DMS 273 (cell line): ENCODE results near the gene ATOX1.
"Not testable (repeated sequence)": the region's sequence is repeated elsewhere in the genome, so short reads cannot be mapped to it uniquely, and the experiment has no call there.

Experiments used
- DNase-seq: peaks from one replicate; lab custom pipeline; 2025; ENCODE audit not compliant: unreplicated experiment; lab: John Stamatoyannopoulos, UW

Gene ATOX1

GRCh38 chr5:151758430-151759241 lies at the start of gene ATOX1:
TSS of gene ATOX1 (minus strand) at chr5:151758631. CDS start at chr5:151758551, 80 bp downstream.
- peak; percentile 96 for DNase-seq

GRCh38 chr5:151805414-151806223 lies 47.2 kb upstream of the ATOX1 start:
- DNase-seq, result no peak

GRCh38 chr5:151800532-151800931 lies 42.1 kb upstream of the ATOX1 start:
- DNase-seq, result no peak

- DNase-seq, result no peak
Measured at GRCh38 chr5:151799407-151799806, 41.0 kb upstream of the ATOX1 start.

GRCh38 chr5:151798674-151799073 lies 40.2 kb upstream of the ATOX1 start:
- no peak for DNase-seq

GRCh38 chr5:151795426-151795825 lies 37.0 kb upstream of the ATOX1 start:
- no peak for DNase-seq

- DNase-seq, result no peak
Measured at GRCh38 chr5:151793358-151793757, 34.9 kb upstream of the ATOX1 start.

GRCh38 chr5:151787817-151788216 lies 29.4 kb upstream of the ATOX1 start:
- DNase-seq, result no peak

GRCh38 chr5:151786468-151786867 lies 28.0 kb upstream of the ATOX1 start:
- DNase-seq, result no peak

GRCh38 chr5:151784141-151784540 lies 25.7 kb upstream of the ATOX1 start:
- no peak for DNase-seq

GRCh38 chr5:151783664-151784063 lies 25.2 kb upstream of the ATOX1 start:
- not testable (repeated sequence) for DNase-seq

GRCh38 chr5:151781201-151781600 lies 22.8 kb upstream of the ATOX1 start:
- no peak for DNase-seq

- DNase-seq, result no peak
Measured at GRCh38 chr5:151780348-151780747, 21.9 kb upstream of the ATOX1 start.

GRCh38 chr5:151779531-151780125 lies 21.2 kb upstream of the ATOX1 start:
- no peak for DNase-seq

GRCh38 chr5:151775025-151775606 lies 16.7 kb upstream of the ATOX1 start:
- DNase-seq, result peak; percentile 42

- DNase-seq, result peak; percentile 19
Measured at GRCh38 chr5:151773951-151774350, 15.5 kb upstream of the ATOX1 start.

GRCh38 chr5:151772846-151773561 lies 14.6 kb upstream of the ATOX1 start:
- DNase-seq, result peak; percentile 65

- DNase-seq, result peak; percentile 93
Measured at GRCh38 chr5:151772029-151772845, 13.8 kb upstream of the ATOX1 start.

GRCh38 chr5:151771259-151772028 lies 13.0 kb upstream of the ATOX1 start, which contains the start of gene G3BP1:
TSS of gene G3BP1 (plus strand) at chr5:151771954. CDS start at chr5:151786621, 14,667 bp downstream.
- peak; percentile 100 for DNase-seq
